C4-2B (cell line): ENCODE measurements around the gene GMEB2.

Experiments used
- ZFX ChIP-seq: fragments of 450-650 bp; IDR thresholded peaks from 2 replicates; pipeline ENCODE4 v1.6.1; 2017
- TF ChIP-seq, protein P1 (sequence below): fragments of 450-650 bp; conservative IDR thresholded peaks from 2 replicates; pipeline ENCODE4 v1.5.1; 2017; ENCODE audit warnings: mild to moderate bottlenecking

DNA sequence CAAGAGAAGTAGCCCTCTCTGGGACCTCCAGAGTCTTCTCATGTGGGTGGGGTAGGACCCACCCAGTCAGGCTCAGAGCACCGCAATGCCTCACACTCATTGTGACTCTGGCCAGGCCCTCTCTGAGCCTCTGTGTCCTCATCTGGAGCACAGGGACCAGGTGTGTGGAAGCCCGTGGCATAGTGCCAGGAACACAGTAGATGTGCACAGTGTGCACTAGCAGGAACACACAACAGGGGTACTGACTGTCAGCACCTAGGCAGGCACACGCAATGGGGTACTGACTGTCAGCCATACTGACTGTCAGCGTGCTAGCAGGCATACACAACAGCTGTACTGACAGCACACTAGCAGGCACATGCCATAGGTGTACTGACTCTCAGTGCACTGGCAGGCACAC lies 28.3 kb upstream of the GMEB2 start:
- TF ChIP-seq, protein P1, sequence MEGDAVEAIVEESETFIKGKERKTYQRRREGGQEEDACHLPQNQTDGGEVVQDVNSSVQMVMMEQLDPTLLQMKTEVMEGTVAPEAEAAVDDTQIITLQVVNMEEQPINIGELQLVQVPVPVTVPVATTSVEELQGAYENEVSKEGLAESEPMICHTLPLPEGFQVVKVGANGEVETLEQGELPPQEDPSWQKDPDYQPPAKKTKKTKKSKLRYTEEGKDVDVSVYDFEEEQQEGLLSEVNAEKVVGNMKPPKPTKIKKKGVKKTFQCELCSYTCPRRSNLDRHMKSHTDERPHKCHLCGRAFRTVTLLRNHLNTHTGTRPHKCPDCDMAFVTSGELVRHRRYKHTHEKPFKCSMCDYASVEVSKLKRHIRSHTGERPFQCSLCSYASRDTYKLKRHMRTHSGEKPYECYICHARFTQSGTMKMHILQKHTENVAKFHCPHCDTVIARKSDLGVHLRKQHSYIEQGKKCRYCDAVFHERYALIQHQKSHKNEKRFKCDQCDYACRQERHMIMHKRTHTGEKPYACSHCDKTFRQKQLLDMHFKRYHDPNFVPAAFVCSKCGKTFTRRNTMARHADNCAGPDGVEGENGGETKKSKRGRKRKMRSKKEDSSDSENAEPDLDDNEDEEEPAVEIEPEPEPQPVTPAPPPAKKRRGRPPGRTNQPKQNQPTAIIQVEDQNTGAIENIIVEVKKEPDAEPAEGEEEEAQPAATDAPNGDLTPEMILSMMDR, result no peak
- no peak for TF ChIP-seq ZFX
